Vagina (tissue), 2 donors: ENCODE results near the gene AMPD3. TPM values are rescaled to one million over a fixed set of nuclear protein-coding genes. Genes with fewer than 3 reads are reported as not detected.

ENCODE experiments used
- DNase-seq, 2 donors: peaks; one replicate each; pipeline ENCODE4 v3.0.0-alpha.2; 2017; ENCODE audit errors: extremely low spot score in 2 of 2
- H3K27ac ChIP-seq: fragments of 200-600 bp; sonication (generic); one replicate; pipeline ENCODE4 v1.5.1; 2019
- H3K27me3 ChIP-seq: fragments of 200-600 bp; sonication (generic); one replicate; pipeline ENCODE4 v1.5.1; 2019
- H3K36me3 ChIP-seq, 2 donors: fragments of 200-600 bp; sonication (generic); one replicate each; pipeline ENCODE4 v1.5.1; 2017 to 2019
- H3K4me1 ChIP-seq: fragments of 200-600 bp; sonication (generic); one replicate; pipeline ENCODE4 v1.5.1; 2019
- H3K4me3 ChIP-seq, 2 donors: fragments of 200-600 bp; sonication (generic); 1 replicate in 1 of 2; 2 replicates in 1 of 2; pipeline ENCODE4 v1.5.1; 2016 to 2019
- H3K9me3 ChIP-seq: fragments of 200-600 bp; sonication (generic); one replicate; pipeline ENCODE4 v1.5.1; 2019
- CTCF ChIP-seq, 3 experiments: fragments of 450-650 bp in 2 of 3; fragments of 200-600 bp in 1 of 3; sonication (generic) in 1 of 3; IDR thresholded peaks; one replicate each; pipeline ENCODE4 v1.5.1; 2017 to 2019; ENCODE audit warnings: antibody characterized with exemption in 3 of 3, mild to moderate bottlenecking in 2 of 3, moderate library complexity in 2 of 3
- POLR2A ChIP-seq, 2 donors: fragments of 450-650 bp; IDR thresholded peaks; one replicate each; pipeline ENCODE4 v1.6.1; 2017; ENCODE audit warnings: antibody characterized with exemption in 2 of 2, mild to moderate bottlenecking in 2 of 2, moderate library complexity in 2 of 2
- POLR2AphosphoS5 ChIP-seq, 2 donors: sonication (generic); formaldehyde crosslinking; IDR thresholded peaks; one replicate each; pipeline ENCODE4 v1.9.0; 2017; ENCODE audit warnings: antibody characterized with exemption in 2 of 2, mild to moderate bottlenecking in 2 of 2, low read depth in 1 of 2; ENCODE audit not compliant: insufficient read depth in 1 of 2
- intact Hi-C: fragments of 100-400 bp; cut with DNase I; formaldehyde crosslinking; loops from one replicate; pipeline ENCODE4 v1.15.1; 2023
- total RNA-seq: library from RNA; depleted of rRNA; stranded (reverse); fragments of >200 nt; gene quantifications from one replicate; pipeline ENCODE4 v1.2.3, GENCODE V29; 2016

AMPD3 gene
- total RNA-seq, 1 donor from 2014 or later, result 20.1 TPM

GRCh38 chr11:10460611-10461275 is 5.7 kb downstream of the AMPD3 start:
- peaks cover 8% of the 10 kb centered on the region for H3K4me1 ChIP-seq
- TF ChIP-seq CTCF (IDR thresholded peaks at IDR 0.05), result no peak
- TF ChIP-seq POLR2AphosphoS5 (IDR thresholded peaks at IDR 0.05; ENCODE audit: insufficient read depth in 1 of 2, low read depth in 1 of 2), result no peak
- peaks cover 0 to 15% of the 10 kb centered on the region in 2 donors for H3K36me3 ChIP-seq
- peak in 1 of 2 donors; percentile 32 for DNase-seq
- intact Hi-C loops, result no loop called here
- H3K9me3 ChIP-seq, result no peaks in the 10 kb centered on the region
- no peak overlapping the region for H3K4me3 ChIP-seq
- no peaks in the 10 kb centered on the region for H3K27me3 ChIP-seq
- H3K27ac ChIP-seq, result no peak overlapping the region

- Histone ChIP-seq H3K27me3 (no peaks in the 10 kb centered on the region), H3K4me3 (no peak overlapping the region), H3K27ac (no peak overlapping the region), H3K36me3 (peaks cover 0 to 15% of the 10 kb centered on the region in 2 donors), H3K4me1 (peaks cover 2% of the 10 kb centered on the region), H3K9me3 (no peaks in the 10 kb centered on the region)
- intact Hi-C loops, result no loop called here
- DNase-seq, result peak in 1 of 2 donors; percentile 65
- TF ChIP-seq CTCF (IDR thresholded peaks at IDR 0.05) (no peak), POLR2A (IDR thresholded peaks at IDR 0.05) (no peak), POLR2AphosphoS5 (IDR thresholded peaks at IDR 0.05; ENCODE audit: insufficient read depth in 1 of 2, low read depth in 1 of 2) (no peak)
These were observed 6.3 kb downstream of the AMPD3 start for GRCh38 chr11:10461276-10461790.

- Histone ChIP-seq H3K4me3 (no peak overlapping the region), H3K27ac (no peak overlapping the region), H3K36me3 (peaks cover 0 to 15% of the 10 kb centered on the region in 2 donors), H3K4me1 (no peaks in the 10 kb centered on the region), H3K27me3 (no peaks in the 10 kb centered on the region), H3K9me3 (no peaks in the 10 kb centered on the region)
- intact Hi-C loops, result no loop called here
- TF ChIP-seq POLR2AphosphoS5 (IDR thresholded peaks at IDR 0.05; ENCODE audit: insufficient read depth in 1 of 2, low read depth in 1 of 2) (no peak), CTCF (IDR thresholded peaks at IDR 0.05) (no peak), POLR2A (IDR thresholded peaks at IDR 0.05) (no peak)
- DNase-seq, result peak in 1 of 2 donors; percentile 56
These were observed 7.8 kb downstream of the AMPD3 start for GRCh38 chr11:10462746-10463300.

GRCh38 chr11:10473371-10473770 is 18.3 kb downstream of the AMPD3 start:
- Histone ChIP-seq H3K4me3 (no peak overlapping the region), H3K4me1 (no peaks in the 10 kb centered on the region), H3K36me3 (no peaks in the 10 kb centered on the region), H3K27ac (no peak overlapping the region), H3K27me3 (no peaks in the 10 kb centered on the region), H3K9me3 (no peaks in the 10 kb centered on the region)
- intact Hi-C loops, result no loop called here
- DNase-seq, result peak in 1 of 2 donors; percentile 40
- TF ChIP-seq POLR2A (IDR thresholded peaks at IDR 0.05) (no peak), CTCF (IDR thresholded peaks at IDR 0.05) (no peak), POLR2AphosphoS5 (IDR thresholded peaks at IDR 0.05; ENCODE audit: insufficient read depth in 1 of 2, low read depth in 1 of 2) (no peak)

- H3K4me1 ChIP-seq, result no peaks in the 10 kb centered on the region
- H3K4me3 ChIP-seq, result no peak overlapping the region
- H3K9me3 ChIP-seq, result no peaks in the 10 kb centered on the region
- no peak overlapping the region for H3K27ac ChIP-seq
- no peak for DNase-seq
- TF ChIP-seq POLR2AphosphoS5 (IDR thresholded peaks at IDR 0.05; ENCODE audit: insufficient read depth in 1 of 2, low read depth in 1 of 2) (no peak), POLR2A (IDR thresholded peaks at IDR 0.05) (no peak), CTCF (IDR thresholded peaks at IDR 0.05) (no peak)
- intact Hi-C loops, result no loop called here
- H3K27me3 ChIP-seq, result no peaks in the 10 kb centered on the region
- H3K36me3 ChIP-seq, result no peaks in the 10 kb centered on the region
These were observed 19.5 kb downstream of the AMPD3 start for GRCh38 chr11:10474551-10474950.
